H9 (cell line): ENCODE results near the gene SRRT. TPM values are rescaled to one million over a fixed set of nuclear protein-coding genes. Genes with fewer than 3 reads are reported as not detected.

Source experiments
- DNase-seq: peaks from one replicate; pipeline ENCODE4 v3.0.0-alpha.2; 2017
- H2AFZ ChIP-seq: one replicate; pipeline ENCODE4 v1.6.1; 2013; ENCODE audit warnings: mild to moderate bottlenecking, low read length, control low read depth, moderate library complexity
- H2AK5ac ChIP-seq: 2 replicates; pipeline ENCODE4 v1.6.1; 2013; ENCODE audit warnings: low read length, control low read depth, mixed read lengths; ENCODE audit not compliant: insufficient read length
- H2BK120ac ChIP-seq: one replicate; pipeline ENCODE4 v1.6.1; 2013; ENCODE audit warnings: low read depth, mild to moderate bottlenecking, low read length, control low read depth, inconsistent platforms; ENCODE audit not compliant: poor library complexity, severe bottlenecking
- H2BK12ac ChIP-seq: 2 replicates; pipeline ENCODE4 v1.6.1; 2013; ENCODE audit warnings: low read length, control low read depth, mixed read lengths, low read depth; ENCODE audit not compliant: insufficient read length
- H2BK15ac ChIP-seq: 2 replicates; pipeline ENCODE4 v1.6.1; 2013; ENCODE audit warnings: low read depth, low read length, control low read depth
- H2BK20ac ChIP-seq: one replicate; pipeline ENCODE4 v1.6.1; 2013; ENCODE audit warnings: low read depth, mild to moderate bottlenecking, low read length, control low read depth, inconsistent platforms; ENCODE audit not compliant: poor library complexity, severe bottlenecking
- H2BK5ac ChIP-seq: 2 replicates; pipeline ENCODE4 v1.6.1; 2013; ENCODE audit warnings: low read length, control low read depth, mixed read lengths; ENCODE audit not compliant: insufficient read length
- H3K14ac ChIP-seq: 2 replicates; pipeline ENCODE4 v1.6.1; 2013; ENCODE audit warnings: low read length, control low read depth; ENCODE audit not compliant: insufficient read depth
- H3K18ac ChIP-seq: 2 replicates; pipeline ENCODE4 v1.6.1; 2013; ENCODE audit warnings: low read depth, mild to moderate bottlenecking, mixed read lengths, low read length, control low read depth; ENCODE audit not compliant: insufficient read length
- H3K23ac ChIP-seq: 2 replicates; pipeline ENCODE4 v1.6.1; 2013; ENCODE audit warnings: low read length, control low read depth, mixed read lengths, low read depth; ENCODE audit not compliant: insufficient read length
- H3K23me2 ChIP-seq: 2 replicates; pipeline ENCODE4 v1.6.1; 2013; ENCODE audit warnings: low read depth, mild to moderate bottlenecking, mixed read lengths, low read length, control low read depth; ENCODE audit not compliant: insufficient read length, poor library complexity, severe bottlenecking
- H3K27ac ChIP-seq: 2 replicates; pipeline ENCODE4 v1.5.1; 2013; ENCODE audit warnings: low read length, control low read depth, mixed read lengths, low read depth; ENCODE audit not compliant: insufficient read length
- H3K27me3 ChIP-seq: 2 replicates; pipeline ENCODE4 v1.6.1; 2013; ENCODE audit warnings: low read length, control low read depth, inconsistent platforms; ENCODE audit not compliant: insufficient read depth
- H3K4ac ChIP-seq: 2 replicates; pipeline ENCODE4 v1.6.1; 2013; ENCODE audit warnings: low read depth, mild to moderate bottlenecking, control low read depth, inconsistent platforms, low read length, moderate library complexity
- H3K4me1 ChIP-seq: 2 replicates; pipeline ENCODE4 v1.6.1; 2013; ENCODE audit warnings: low read length, control low read depth, inconsistent platforms; ENCODE audit not compliant: insufficient read depth
- H3K4me2 ChIP-seq: 2 replicates; pipeline ENCODE4 v1.6.1; 2013; ENCODE audit warnings: low read length, control low read depth, mixed read lengths; ENCODE audit not compliant: insufficient read length, insufficient read depth
- H3K56ac ChIP-seq: 2 replicates; pipeline ENCODE4 v1.6.1; 2013; ENCODE audit warnings: low read depth, mild to moderate bottlenecking, mixed read lengths, low read length, control low read depth; ENCODE audit not compliant: insufficient read length
- H3K79me1 ChIP-seq: 2 replicates; pipeline ENCODE4 v1.6.1; 2013; ENCODE audit warnings: low read depth, mild to moderate bottlenecking, moderate library complexity, low read length, control low read depth, inconsistent platforms; ENCODE audit not compliant: insufficient read depth, poor library complexity, severe bottlenecking
- H3K79me2 ChIP-seq: 2 replicates; pipeline ENCODE4 v1.6.1; 2013; ENCODE audit warnings: low read length, control low read depth, inconsistent platforms; ENCODE audit not compliant: insufficient read depth
- H3K9ac ChIP-seq: 2 replicates; pipeline ENCODE4 v1.6.1; 2013; ENCODE audit warnings: low read length, control low read depth, mixed read lengths; ENCODE audit not compliant: insufficient read length; ENCODE audit errors: extremely low read depth
- H3K9me3 ChIP-seq: one replicate; pipeline ENCODE4 v1.6.1; 2013; ENCODE audit warnings: low read depth, low read length, inconsistent platforms; ENCODE audit not compliant: control insufficient read depth
- H3T11ph ChIP-seq: one replicate; pipeline ENCODE4 v1.6.1; 2013; ENCODE audit warnings: mild to moderate bottlenecking, low read length, control low read depth, inconsistent platforms
- H4K20me1 ChIP-seq: one replicate; pipeline ENCODE4 v1.6.1; 2013; ENCODE audit not compliant: control insufficient read depth, insufficient read length, insufficient read depth
- H4K5ac ChIP-seq: 2 replicates; pipeline ENCODE4 v1.6.1; 2013; ENCODE audit warnings: low read depth, mild to moderate bottlenecking, mixed read lengths, low read length, control low read depth; ENCODE audit not compliant: insufficient read length
- H4K8ac ChIP-seq: replicated peaks from 2 replicates; pipeline ENCODE4 v1.6.1; 2013; ENCODE audit warnings: low read length, control low read depth, mixed read lengths, low read depth; ENCODE audit not compliant: insufficient read length
- H4K91ac ChIP-seq: 2 replicates; pipeline ENCODE4 v1.6.1; 2013; ENCODE audit warnings: low read depth, mild to moderate bottlenecking, moderate library complexity, mixed read lengths, low read length, control low read depth; ENCODE audit not compliant: insufficient read length
- H3K27ac Mint-ChIP-seq, 3 experiments: 2 replicates in 2 of 3; 3 replicates in 1 of 3; pipeline ENCODE4 v1.8.0; 2020 to 2021; ENCODE audit warnings: mixed read lengths in 3 of 3, mild to moderate bottlenecking in 1 of 3, moderate library complexity in 1 of 3
- H3K27me3 Mint-ChIP-seq: 2 replicates; pipeline ENCODE4 v1.8.0; 2021; ENCODE audit warnings: low read depth, mild to moderate bottlenecking, moderate library complexity, mixed read lengths
- H3K36me3 Mint-ChIP-seq, 3 experiments: 2 replicates in 2 of 3; 3 replicates in 1 of 3; pipeline ENCODE4 v1.8.0; 2020 to 2021; ENCODE audit warnings: low read depth in 3 of 3, mixed read lengths in 3 of 3; ENCODE audit not compliant: insufficient read depth in 1 of 3
- H3K4me1 Mint-ChIP-seq, 2 experiments: 2 replicates each; pipeline ENCODE4 v1.8.0; 2020; ENCODE audit warnings: mixed read lengths in 2 of 2
- H3K4me3 Mint-ChIP-seq, 2 experiments: 2 replicates in 1 of 2; 3 replicates in 1 of 2; pipeline ENCODE4 v1.8.0; 2020 to 2021; ENCODE audit warnings: mild to moderate bottlenecking in 2 of 2, mixed read lengths in 2 of 2, moderate library complexity in 1 of 2
- H3K9me3 Mint-ChIP-seq, 2 experiments: 2 replicates in 1 of 2; 3 replicates in 1 of 2; pipeline ENCODE4 v1.8.0; 2020; ENCODE audit warnings: mild to moderate bottlenecking in 2 of 2, mixed read lengths in 2 of 2, moderate library complexity in 1 of 2
- WGBS: extraction: QIAGEN DNeasy Blood & Tissue Kit; methylation state at CpG from one replicate; pipeline ENCODE4 v1.1.7; 2013; ENCODE audit warnings: missing lambda C conversion rate, low lambda C conversion rate, mixed read lengths; ENCODE audit not compliant: insufficient read length; ENCODE audit errors: extremely low coverage; 5-methylcytosine and 5-hydroxymethylcytosine counted together
- total RNA-seq: library from RNA; stranded (reverse); gene quantifications from 2 replicates; pipeline ENCODE4 v1.2.1, GENCODE V29; 2021
- TF ChIP-seq, protein P1 (sequence below): fragments of 200-600 bp; sonication (generic); conservative IDR thresholded peaks from 3 replicates; pipeline ENCODE4 v1.8.0; 2021; ENCODE audit warnings: antibody characterized with exemption, mild to moderate bottlenecking

The SRRT gene
- total RNA-seq, 1 experiment from 2014 or later: 373 TPM

DNA sequence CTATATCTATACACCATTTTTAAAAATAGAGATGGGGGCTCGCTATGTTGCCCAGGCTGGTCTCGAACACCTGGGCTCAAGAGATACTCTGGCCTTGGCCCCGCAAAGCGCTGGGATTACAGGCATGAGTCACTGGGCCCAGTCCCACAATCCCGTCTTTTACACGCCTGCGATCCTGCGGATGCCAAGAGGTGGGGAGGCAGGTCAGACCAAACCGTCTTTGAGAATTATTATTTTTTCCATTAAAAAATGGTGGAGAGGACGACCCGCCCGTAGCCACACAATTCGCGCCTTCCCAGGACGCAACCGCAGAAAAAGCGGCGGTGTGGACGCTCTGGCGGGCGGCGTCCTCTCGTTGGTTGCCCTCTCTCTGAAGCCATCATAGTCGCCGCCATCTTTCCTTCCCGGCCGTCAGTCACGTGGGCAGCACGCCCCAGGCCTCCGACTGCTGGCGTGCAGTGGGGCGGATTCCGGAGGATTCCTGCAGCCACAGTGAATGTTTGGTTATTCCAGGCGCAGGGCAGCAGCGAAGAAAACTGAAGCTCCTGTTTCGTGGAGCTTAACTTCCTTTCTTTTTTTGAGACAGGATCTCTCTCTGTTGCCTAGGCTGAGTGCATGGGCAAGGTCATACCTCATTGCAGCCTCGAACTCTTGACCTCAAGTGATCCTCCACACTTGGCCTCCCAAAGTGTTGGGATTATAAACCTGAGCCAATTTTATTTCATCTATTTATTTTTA, 37.6 kb upstream of the SRRT start:
- H3K4me1 Mint-ChIP-seq: peaks cover 32 to 34% of the 10 kb centered on the region in 2 experiments
- Histone ChIP-seq H3K56ac (no peak overlapping the region), H4K91ac (no peak overlapping the region), H2BK120ac (peak overlapping the region; percentile 83), H3K9ac (peak overlapping the region; percentile 82), H4K8ac (no peak overlapping the region), H4K20me1 (no peaks in the 10 kb centered on the region), H3K4me1 (peaks cover 3% of the 10 kb centered on the region; the same call in 1 of the 2 replicates), H2BK12ac (no peak overlapping the region), H2BK5ac (no peak overlapping the region), H3K9me3 (no peaks in the 10 kb centered on the region), H3K14ac (peak overlapping the region; percentile 91; the same call in 1 of the 2 replicates), H3K4ac (no peak overlapping the region; the same call in 1 of the 2 replicates), H3T11ph (no peak overlapping the region), H4K5ac (peak overlapping the region; percentile 38), H3K27ac (peak overlapping the region; percentile 89), H2BK15ac (no peak overlapping the region), H2BK20ac (no peak overlapping the region), H3K79me1 (no peaks in the 10 kb centered on the region), H2AFZ (no peak overlapping the region), H3K27me3 (no peaks in the 10 kb centered on the region), H3K23me2 (peaks cover 4% of the 10 kb centered on the region), H3K18ac (peak overlapping the region; percentile 93), H3K23ac (no peak overlapping the region), H2AK5ac (no peak overlapping the region), H3K4me2 (peak overlapping the region; percentile 59), H3K79me2 (no peaks in the 10 kb centered on the region)
- WGBS: no CpG with 5 or more reads among the region's 37 CpGs
- peak overlapping the region; percentile 59 to 82 for H3K4me3 Mint-ChIP-seq
- DNase-seq: peak; percentile 95
- H3K27ac Mint-ChIP-seq: peak overlapping the region; percentile 97 to 99 (median 98)
- no peaks in the 10 kb centered on the region for H3K9me3 Mint-ChIP-seq
- no peaks in the 10 kb centered on the region for H3K27me3 Mint-ChIP-seq
- TF ChIP-seq, protein P1, sequence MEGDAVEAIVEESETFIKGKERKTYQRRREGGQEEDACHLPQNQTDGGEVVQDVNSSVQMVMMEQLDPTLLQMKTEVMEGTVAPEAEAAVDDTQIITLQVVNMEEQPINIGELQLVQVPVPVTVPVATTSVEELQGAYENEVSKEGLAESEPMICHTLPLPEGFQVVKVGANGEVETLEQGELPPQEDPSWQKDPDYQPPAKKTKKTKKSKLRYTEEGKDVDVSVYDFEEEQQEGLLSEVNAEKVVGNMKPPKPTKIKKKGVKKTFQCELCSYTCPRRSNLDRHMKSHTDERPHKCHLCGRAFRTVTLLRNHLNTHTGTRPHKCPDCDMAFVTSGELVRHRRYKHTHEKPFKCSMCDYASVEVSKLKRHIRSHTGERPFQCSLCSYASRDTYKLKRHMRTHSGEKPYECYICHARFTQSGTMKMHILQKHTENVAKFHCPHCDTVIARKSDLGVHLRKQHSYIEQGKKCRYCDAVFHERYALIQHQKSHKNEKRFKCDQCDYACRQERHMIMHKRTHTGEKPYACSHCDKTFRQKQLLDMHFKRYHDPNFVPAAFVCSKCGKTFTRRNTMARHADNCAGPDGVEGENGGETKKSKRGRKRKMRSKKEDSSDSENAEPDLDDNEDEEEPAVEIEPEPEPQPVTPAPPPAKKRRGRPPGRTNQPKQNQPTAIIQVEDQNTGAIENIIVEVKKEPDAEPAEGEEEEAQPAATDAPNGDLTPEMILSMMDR: no peak
- peaks cover 6 to 8% (median 6%) of the 10 kb centered on the region in 3 experiments; a peak in 6 of 7 replicates for H3K36me3 Mint-ChIP-seq
